CD4-positive, alpha-beta T cell (primary cell): Measurements from ENCODE around the gene OXSM. TPM values are rescaled to one million over a fixed set of nuclear protein-coding genes. Genes with fewer than 3 reads are reported as not detected.

Experiments
- ATAC-seq: fragments of 200-7000 bp; cut with Tn5 transposase; one replicate; pipeline ENCODE4 v1.10.0; 2022; ENCODE audit warnings: mild to moderate bottlenecking; ENCODE audit not compliant: poor library complexity
- CTCF ChIA-PET: fragments of 350-600 bp; sonication (Branson Sonifier 250); formaldehyde crosslinking; loops from one replicate; lab custom pipeline; 2021; ENCODE audit warnings: antibody characterized with exemption, inconsistent platforms; lab: Charles Lee
- POLR2A ChIA-PET: fragments of 350-600 bp; sonication (Branson Sonifier 250); formaldehyde crosslinking; loops from one replicate; lab custom pipeline; 2021; ENCODE audit warnings: antibody characterized with exemption, inconsistent platforms; lab: Charles Lee
- DNase-seq, 14 experiments: peaks; one replicate each; pipeline ENCODE4 v3.0.0-alpha.2; 2013 to 2020; ENCODE audit warnings: mixed read lengths in 2 of 14
- H3K27ac ChIP-seq, 2 donors: one replicate each; pipeline versions ENCODE4 v1.5.1 to v1.7.0; 2013; ENCODE audit warnings: low read length in 2 of 2, low read depth in 1 of 2, mild to moderate bottlenecking in 1 of 2
- H3K27me3 ChIP-seq, 2 experiments: 1 replicate in 1 of 2; 2 replicates in 1 of 2; pipeline versions ENCODE4 v1.6.1 to v1.7.0; 2013; ENCODE audit warnings: low read length in 2 of 2, control low read depth in 1 of 2, mild to moderate bottlenecking in 1 of 2, moderate library complexity in 1 of 2; ENCODE audit not compliant: insufficient read depth in 2 of 2, control insufficient read depth in 1 of 2
- H3K36me3 ChIP-seq: one replicate; pipeline ENCODE4 v1.6.1; 2013; ENCODE audit warnings: low read length, control low read depth; ENCODE audit not compliant: insufficient read depth
- H3K4me1 ChIP-seq: one replicate; pipeline ENCODE4 v1.6.1; 2013; ENCODE audit warnings: low read length, control low read depth; ENCODE audit not compliant: insufficient read depth
- H3K4me3 ChIP-seq: one replicate; pipeline ENCODE4 v1.5.1; 2013; ENCODE audit warnings: mild to moderate bottlenecking, low read length, moderate library complexity
- H3K9me3 ChIP-seq, 2 experiments: 1 replicate in 1 of 2; 2 replicates in 1 of 2; pipeline versions ENCODE4 v1.6.1 to v1.7.0; 2013; ENCODE audit warnings: low read length in 2 of 2, mild to moderate bottlenecking in 2 of 2, control low read depth in 1 of 2, moderate library complexity in 1 of 2; ENCODE audit not compliant: control insufficient read depth in 1 of 2, insufficient read depth in 1 of 2
- H3K27ac Mint-ChIP-seq: one replicate; pipeline ENCODE4 v1.8.0; 2020; ENCODE audit warnings: mixed read lengths
- H3K27me3 Mint-ChIP-seq: one replicate; pipeline ENCODE4 v1.8.0; 2021; ENCODE audit warnings: mixed read lengths
- H3K36me3 Mint-ChIP-seq: one replicate; pipeline ENCODE4 v1.8.0; 2021; ENCODE audit warnings: low read depth, mixed read lengths
- H3K4me1 Mint-ChIP-seq: one replicate; pipeline ENCODE4 v1.8.0; 2021; ENCODE audit warnings: low read depth, mixed read lengths
- H3K4me3 Mint-ChIP-seq: one replicate; pipeline ENCODE4 v1.8.0; 2020; ENCODE audit warnings: mild to moderate bottlenecking, mixed read lengths
- H3K9me3 Mint-ChIP-seq: one replicate; pipeline ENCODE4 v1.8.0; 2020; ENCODE audit warnings: mixed read lengths
- intact Hi-C, 2 experiments: fragments of 100-400 bp; cut with DNase I in 1 of 2; cut with micrococcal nuclease in 1 of 2; formaldehyde crosslinking; loops; one replicate each; pipeline versions ENCODE4 v1.15.1 to v1.9.0; 2023 to 2025; cut with DNase I, micrococcal nuclease
- total RNA-seq, 174 experiments: library from RNA in 2 of 174; stranded (reverse) in 2 of 174; gene quantifications; one replicate each; pipeline ENCODE4 v1.2.3 and lab custom pipeline; 2021 to 2026
- TF ChIP-seq, protein P1 (sequence below): fragments of 200-600 bp; IDR thresholded peaks from one replicate; pipeline ENCODE4 v1.8.0; 2022; ENCODE audit warnings: antibody characterized with exemption, mild to moderate bottlenecking

The OXSM gene
- total RNA-seq, 2 experiments from 2014 or later = 6.2 to 7.9 TPM

DNA sequence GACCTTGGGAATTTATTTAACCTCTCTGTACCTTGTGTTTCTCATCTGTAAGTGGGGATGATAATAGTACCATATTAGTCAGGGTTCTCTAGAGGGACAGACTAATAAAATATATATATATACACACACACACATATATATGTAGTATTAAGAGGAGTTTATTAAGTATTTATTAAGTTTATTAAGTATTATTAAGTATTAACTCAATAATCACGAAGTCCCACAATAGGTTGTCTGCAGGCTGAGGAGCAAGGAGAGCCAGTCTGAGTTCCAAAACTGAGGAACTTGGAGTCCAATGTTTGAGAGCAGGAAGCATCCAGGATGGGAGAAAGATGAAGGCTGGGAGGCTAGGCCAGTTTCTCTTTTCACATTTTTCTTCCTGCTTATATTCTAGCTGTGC, 14.8 kb downstream of the OXSM start:
- no peaks in the 10 kb centered on the region for H3K36me3 ChIP-seq
- DNase-seq = no peak
- H3K4me3 ChIP-seq = no peak overlapping the region
- POLR2A ChIA-PET = no interaction called here
- CTCF ChIA-PET = no interaction called here
- no peak overlapping the region for H3K27ac ChIP-seq
- no peaks in the 10 kb centered on the region for H3K4me1 ChIP-seq
- Mint-ChIP-seq H3K27me3 (peaks cover 11% of the 10 kb centered on the region), H3K4me1 (no peaks in the 10 kb centered on the region), H3K9me3 (no peaks in the 10 kb centered on the region), H3K4me3 (no peak overlapping the region), H3K27ac (no peak overlapping the region), H3K36me3 (no peaks in the 10 kb centered on the region)
- TF ChIP-seq, protein P1, sequence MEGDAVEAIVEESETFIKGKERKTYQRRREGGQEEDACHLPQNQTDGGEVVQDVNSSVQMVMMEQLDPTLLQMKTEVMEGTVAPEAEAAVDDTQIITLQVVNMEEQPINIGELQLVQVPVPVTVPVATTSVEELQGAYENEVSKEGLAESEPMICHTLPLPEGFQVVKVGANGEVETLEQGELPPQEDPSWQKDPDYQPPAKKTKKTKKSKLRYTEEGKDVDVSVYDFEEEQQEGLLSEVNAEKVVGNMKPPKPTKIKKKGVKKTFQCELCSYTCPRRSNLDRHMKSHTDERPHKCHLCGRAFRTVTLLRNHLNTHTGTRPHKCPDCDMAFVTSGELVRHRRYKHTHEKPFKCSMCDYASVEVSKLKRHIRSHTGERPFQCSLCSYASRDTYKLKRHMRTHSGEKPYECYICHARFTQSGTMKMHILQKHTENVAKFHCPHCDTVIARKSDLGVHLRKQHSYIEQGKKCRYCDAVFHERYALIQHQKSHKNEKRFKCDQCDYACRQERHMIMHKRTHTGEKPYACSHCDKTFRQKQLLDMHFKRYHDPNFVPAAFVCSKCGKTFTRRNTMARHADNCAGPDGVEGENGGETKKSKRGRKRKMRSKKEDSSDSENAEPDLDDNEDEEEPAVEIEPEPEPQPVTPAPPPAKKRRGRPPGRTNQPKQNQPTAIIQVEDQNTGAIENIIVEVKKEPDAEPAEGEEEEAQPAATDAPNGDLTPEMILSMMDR = no peak
- intact Hi-C loops = no loop called here
- H3K9me3 ChIP-seq = no peaks in the 10 kb centered on the region
- no peak for ATAC-seq
- H3K27me3 ChIP-seq = peaks cover 0 to 3% of the 10 kb centered on the region in 2 experiments

DNA sequence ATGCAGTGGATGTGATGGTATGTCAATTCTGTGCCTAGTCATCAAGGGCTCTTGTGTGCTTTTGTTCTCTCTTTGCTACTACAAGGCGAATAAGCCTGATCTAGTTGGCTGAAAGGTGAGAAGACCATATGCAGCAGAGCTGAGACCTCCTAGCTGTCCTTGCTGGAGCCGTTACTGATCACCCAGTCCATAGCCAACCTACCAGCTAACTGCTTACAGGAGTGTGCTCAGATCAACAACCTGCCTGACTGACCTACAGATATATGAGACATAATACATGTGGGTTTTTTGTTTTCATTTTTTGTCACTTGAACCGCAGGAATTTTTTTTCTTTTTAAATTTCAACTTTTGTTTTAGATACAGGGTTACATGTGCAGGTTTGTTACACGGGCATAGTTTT, 22.8 kb downstream of the OXSM start:
- H3K36me3 ChIP-seq = no peaks in the 10 kb centered on the region
- H3K4me3 ChIP-seq = no peak overlapping the region
- TF ChIP-seq, protein P1 = no peak
- DNase-seq (no peak), ATAC-seq (no peak)
- Mint-ChIP-seq H3K27ac (no peak overlapping the region), H3K27me3 (peaks cover 10% of the 10 kb centered on the region), H3K4me1 (no peaks in the 10 kb centered on the region), H3K4me3 (no peak overlapping the region), H3K36me3 (no peaks in the 10 kb centered on the region), H3K9me3 (no peaks in the 10 kb centered on the region)
- no peaks in the 10 kb centered on the region for H3K9me3 ChIP-seq
- intact Hi-C loops = no loop called here
- CTCF ChIA-PET = no interaction called here
- POLR2A ChIA-PET = no interaction called here
- H3K4me1 ChIP-seq = no peaks in the 10 kb centered on the region
- no peak overlapping the region for H3K27ac ChIP-seq
- H3K27me3 ChIP-seq = peaks cover 0 to 3% of the 10 kb centered on the region in 2 experiments

DNA sequence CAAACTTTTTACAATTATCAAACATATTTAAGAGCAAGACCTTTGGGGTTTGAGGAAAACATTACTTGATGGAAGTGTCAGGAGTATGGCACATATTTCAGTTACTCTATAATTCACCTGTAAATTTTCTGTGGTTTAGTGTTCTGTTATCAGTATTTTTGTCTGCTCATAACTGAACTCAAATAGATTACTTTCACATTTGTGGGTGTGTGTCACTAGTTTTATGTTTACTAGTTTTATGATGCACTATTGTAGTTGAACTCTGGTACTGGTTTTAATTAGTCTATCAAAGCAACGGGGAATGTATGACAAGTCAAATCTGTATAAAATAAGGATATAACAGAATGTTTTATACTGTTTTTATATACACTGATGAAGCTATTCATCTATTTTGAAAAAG, 27.2 kb downstream of the OXSM start:
- no peak for ATAC-seq
- intact Hi-C loops = no loop called here

More for the DNA sequence above, 27.2 kb downstream of the OXSM start:
- H3K4me3 ChIP-seq = no peak overlapping the region
- no peak for DNase-seq
- POLR2A ChIA-PET = no interaction called here
- H3K36me3 ChIP-seq = no peaks in the 10 kb centered on the region
- CTCF ChIA-PET = no interaction called here
- H3K4me1 ChIP-seq = no peaks in the 10 kb centered on the region
- no peaks in the 10 kb centered on the region for H3K36me3 Mint-ChIP-seq
- H3K9me3 Mint-ChIP-seq = no peaks in the 10 kb centered on the region
- peaks cover 4% of the 10 kb centered on the region for H3K27me3 Mint-ChIP-seq
- H3K27ac ChIP-seq = no peak overlapping the region
- no peaks in the 10 kb centered on the region for H3K9me3 ChIP-seq
- no peaks in the 10 kb centered on the region for H3K4me1 Mint-ChIP-seq
- H3K4me3 Mint-ChIP-seq = no peak overlapping the region
- no peaks in the 10 kb centered on the region for H3K27me3 ChIP-seq
- H3K27ac Mint-ChIP-seq = no peak overlapping the region
- TF ChIP-seq, protein P1 = no peak
